OCI-LY1 (cell line): ENCODE results near the gene AMBRA1.

ENCODE experiments used
- H2AFZ ChIP-seq: fragments of 200-600 bp; sonication (generic), shearing (Covaris generic); 2 replicates; pipeline ENCODE4 v1.6.0; 2014; ENCODE audit warnings: antibody characterized with exemption, mild to moderate bottlenecking, low read length
- H3F3A ChIP-seq: fragments of 200-600 bp; sonication (generic), shearing (Covaris generic); 2 replicates; pipeline ENCODE4 v1.6.0; 2014; ENCODE audit warnings: mild to moderate bottlenecking, antibody characterized with exemption, low read length, moderate library complexity; ENCODE audit not compliant: insufficient read depth
- H3K27ac ChIP-seq: fragments of 200-600 bp; sonication (generic); 2 replicates; pipeline ENCODE4 v1.5.1; 2014; ENCODE audit warnings: low read length, mixed run types, mild to moderate bottlenecking, low read depth; ENCODE audit not compliant: poor library complexity, severe bottlenecking
- H3K27me3 ChIP-seq: fragments of 200-600 bp; sonication (generic); 2 replicates; pipeline ENCODE4 v1.6.0; 2014; ENCODE audit warnings: antibody characterized with exemption, mild to moderate bottlenecking, low read length, moderate library complexity; ENCODE audit not compliant: insufficient read depth
- H3K36me3 ChIP-seq: fragments of 200-600 bp; sonication (generic); 2 replicates; pipeline ENCODE4 v1.6.1; 2014; ENCODE audit warnings: mild to moderate bottlenecking, antibody characterized with exemption, low read length, moderate library complexity, mixed read lengths; ENCODE audit not compliant: insufficient read depth
- H3K4me1 ChIP-seq: fragments of 200-600 bp; sonication (generic); 2 replicates; pipeline ENCODE4 v1.5.1; 2014; ENCODE audit warnings: mild to moderate bottlenecking, low read length, moderate library complexity; ENCODE audit not compliant: insufficient read depth, severe bottlenecking
- H3K4me2 ChIP-seq: fragments of 200-600 bp; sonication (generic), shearing (Covaris generic); 2 replicates; pipeline ENCODE4 v1.6.1; 2014; ENCODE audit warnings: low read length
- H3K4me3 ChIP-seq: fragments of 200-600 bp; sonication (generic); 2 replicates; pipeline ENCODE4 v1.5.1; 2014; ENCODE audit warnings: low read length, low read depth, mild to moderate bottlenecking, mixed read lengths; ENCODE audit not compliant: poor library complexity, severe bottlenecking
- H3K79me2 ChIP-seq: fragments of 200-600 bp; shearing (Covaris generic); 2 replicates; pipeline ENCODE4 v1.6.1; 2016; ENCODE audit warnings: mixed run types, low read length, mixed read lengths; ENCODE audit not compliant: insufficient read depth
- H3K9ac ChIP-seq: fragments of 200-600 bp; sonication (generic), shearing (Covaris generic); 2 replicates; pipeline ENCODE4 v1.6.1; 2014; ENCODE audit warnings: mild to moderate bottlenecking, low read length, mixed read lengths
- H3K9me2 ChIP-seq: fragments of 200-600 bp; sonication (generic), shearing (Covaris generic); 2 replicates; pipeline ENCODE4 v1.6.1; 2014; ENCODE audit warnings: low read depth, mild to moderate bottlenecking, low read length, mixed read lengths
- H3K9me3 ChIP-seq: fragments of 200-600 bp; shearing (Covaris generic); 2 replicates; pipeline ENCODE4 v1.6.1; 2014; ENCODE audit warnings: low read length, mixed read lengths
- H4K20me1 ChIP-seq: fragments of 200-600 bp; sonication (generic), shearing (Covaris generic); 2 replicates; pipeline ENCODE4 v1.6.0; 2016; ENCODE audit warnings: mild to moderate bottlenecking, low read length; ENCODE audit not compliant: insufficient read depth
- EZH2 ChIP-seq: fragments of 200-600 bp; sonication (generic), shearing (Covaris generic); IDR thresholded peaks from 2 replicates; pipeline ENCODE4 v1.8.0; 2017; ENCODE audit warnings: borderline replicate concordance, mixed run types, mild to moderate bottlenecking, antibody characterized with exemption, low read length, moderate library complexity, mixed read lengths
- TF ChIP-seq, protein P1 (sequence below): fragments of 200-600 bp; sonication (generic), shearing (Covaris generic); IDR thresholded peaks from 2 replicates; pipeline ENCODE4 v1.5.1; 2017; ENCODE audit warnings: mild to moderate bottlenecking, antibody characterized with exemption, low read length, moderate library complexity, mixed read lengths

AMBRA1 gene

DNA sequence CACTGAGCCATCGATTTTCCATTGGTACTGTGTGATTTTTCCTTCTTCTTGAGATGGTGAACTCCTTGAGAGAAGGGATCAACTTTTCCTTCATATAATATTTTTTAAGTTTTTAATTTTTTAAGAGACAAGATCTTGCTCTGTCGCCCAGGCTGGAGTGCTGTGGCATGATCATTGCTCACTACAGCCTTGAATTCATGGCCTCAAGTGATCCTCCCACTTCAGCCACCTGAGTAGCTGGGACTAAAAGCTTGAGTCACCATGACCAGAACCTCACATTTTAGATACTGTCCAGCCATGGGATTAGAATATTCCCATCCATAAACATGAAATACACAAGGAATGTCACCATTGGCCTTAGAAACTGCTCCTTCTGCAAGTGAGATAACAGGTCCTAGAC is 135.3 kb downstream of the AMBRA1 start:
- Histone ChIP-seq H3K4me1 (no peaks in the 10 kb centered on the region), H3K9me3 (no peaks in the 10 kb centered on the region), H3K27me3 (no peaks in the 10 kb centered on the region), H3K36me3 (no peaks in the 10 kb centered on the region), H3K27ac (no peak overlapping the region), H4K20me1 (no peaks in the 10 kb centered on the region), H3K9ac (no peak overlapping the region), H3F3A (no peaks in the 10 kb centered on the region), H3K9me2 (no peaks in the 10 kb centered on the region), H3K4me3 (no peak overlapping the region), H2AFZ (no peak overlapping the region), H3K79me2 (no peaks in the 10 kb centered on the region), H3K4me2 (no peak overlapping the region)
- TF ChIP-seq EZH2: no peak
- TF ChIP-seq, protein P1, sequence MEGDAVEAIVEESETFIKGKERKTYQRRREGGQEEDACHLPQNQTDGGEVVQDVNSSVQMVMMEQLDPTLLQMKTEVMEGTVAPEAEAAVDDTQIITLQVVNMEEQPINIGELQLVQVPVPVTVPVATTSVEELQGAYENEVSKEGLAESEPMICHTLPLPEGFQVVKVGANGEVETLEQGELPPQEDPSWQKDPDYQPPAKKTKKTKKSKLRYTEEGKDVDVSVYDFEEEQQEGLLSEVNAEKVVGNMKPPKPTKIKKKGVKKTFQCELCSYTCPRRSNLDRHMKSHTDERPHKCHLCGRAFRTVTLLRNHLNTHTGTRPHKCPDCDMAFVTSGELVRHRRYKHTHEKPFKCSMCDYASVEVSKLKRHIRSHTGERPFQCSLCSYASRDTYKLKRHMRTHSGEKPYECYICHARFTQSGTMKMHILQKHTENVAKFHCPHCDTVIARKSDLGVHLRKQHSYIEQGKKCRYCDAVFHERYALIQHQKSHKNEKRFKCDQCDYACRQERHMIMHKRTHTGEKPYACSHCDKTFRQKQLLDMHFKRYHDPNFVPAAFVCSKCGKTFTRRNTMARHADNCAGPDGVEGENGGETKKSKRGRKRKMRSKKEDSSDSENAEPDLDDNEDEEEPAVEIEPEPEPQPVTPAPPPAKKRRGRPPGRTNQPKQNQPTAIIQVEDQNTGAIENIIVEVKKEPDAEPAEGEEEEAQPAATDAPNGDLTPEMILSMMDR: no peak

DNA sequence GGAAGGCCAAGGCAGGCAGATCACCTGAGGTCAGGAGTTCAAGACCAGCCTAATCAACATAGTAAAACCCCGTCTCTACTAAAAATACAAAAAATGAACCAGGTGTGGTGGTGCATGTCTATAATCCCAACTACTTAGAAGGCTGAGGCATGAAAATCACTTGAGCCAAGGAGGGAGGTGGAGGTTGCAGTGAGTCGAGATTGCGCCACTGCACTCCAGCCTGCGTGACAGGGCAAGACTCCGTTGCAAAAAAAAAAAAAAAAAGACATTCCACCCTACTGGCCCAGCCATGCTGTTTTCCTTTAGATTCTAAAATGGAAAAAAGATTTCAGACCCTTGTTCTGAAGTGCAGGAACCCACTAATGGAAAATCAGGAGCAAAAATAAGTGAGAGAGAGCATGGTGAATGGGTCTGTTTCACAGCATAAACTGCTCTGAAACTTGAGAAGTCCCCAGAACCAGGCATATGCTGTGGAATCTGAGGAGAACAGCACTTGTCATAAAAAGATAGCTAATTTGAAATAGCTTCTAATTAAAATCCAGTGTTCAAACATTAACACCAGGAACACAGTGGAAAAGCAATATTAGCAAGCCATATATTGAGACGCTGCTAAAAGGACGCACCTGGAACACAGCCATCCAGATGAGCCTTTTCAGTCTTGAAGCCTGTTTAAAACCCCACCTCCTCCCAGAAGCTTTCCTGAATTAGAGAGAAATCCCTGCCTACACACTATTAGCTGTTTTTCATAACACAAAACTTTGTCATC is 136.0 kb downstream of the AMBRA1 start:
- Histone ChIP-seq H3K9ac (no peak overlapping the region), H3K4me3 (no peak overlapping the region), H3K27me3 (no peaks in the 10 kb centered on the region), H3K4me1 (no peaks in the 10 kb centered on the region), H3K4me2 (no peak overlapping the region), H3K36me3 (no peaks in the 10 kb centered on the region), H3K79me2 (no peaks in the 10 kb centered on the region), H4K20me1 (no peaks in the 10 kb centered on the region), H3F3A (no peaks in the 10 kb centered on the region), H3K27ac (no peak overlapping the region), H3K9me2 (no peaks in the 10 kb centered on the region), H3K9me3 (no peaks in the 10 kb centered on the region), H2AFZ (no peak overlapping the region)
- TF ChIP-seq, protein P1: no peak
- TF ChIP-seq EZH2: no peak

DNA sequence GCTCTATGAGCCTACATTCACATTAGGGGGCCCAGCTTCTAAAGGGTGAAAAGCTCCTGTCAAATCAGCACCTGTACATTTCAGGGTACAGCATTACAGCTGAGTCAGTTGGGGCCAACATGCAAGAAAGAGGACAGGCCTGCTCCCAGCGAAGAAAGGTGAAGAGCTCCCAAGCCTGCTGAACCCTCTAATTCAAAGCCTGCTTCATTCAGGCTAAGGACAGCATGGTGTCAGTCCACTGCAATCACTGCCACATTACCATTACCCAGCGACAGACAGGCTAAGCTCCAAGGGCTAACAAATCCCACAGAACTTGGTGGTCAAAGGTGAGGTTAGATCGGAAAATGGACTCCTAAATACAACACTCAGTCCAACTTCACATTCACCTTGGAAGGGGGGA is 136.8 kb downstream of the AMBRA1 start:
- Histone ChIP-seq H3K4me3 (no peak overlapping the region), H2AFZ (no peak overlapping the region)

More for the DNA sequence above, 136.8 kb downstream of the AMBRA1 start:
- H3K4me2 ChIP-seq: no peak overlapping the region
- H3K9me2 ChIP-seq: no peaks in the 10 kb centered on the region
- no peak overlapping the region for H3K27ac ChIP-seq
- H3F3A ChIP-seq: no peaks in the 10 kb centered on the region
- H3K4me1 ChIP-seq: no peaks in the 10 kb centered on the region
- no peaks in the 10 kb centered on the region for H4K20me1 ChIP-seq
- no peaks in the 10 kb centered on the region for H3K9me3 ChIP-seq
- H3K36me3 ChIP-seq: no peaks in the 10 kb centered on the region
- no peak for TF ChIP-seq EZH2
- TF ChIP-seq, protein P1: no peak
- H3K79me2 ChIP-seq: no peaks in the 10 kb centered on the region
- no peak overlapping the region for H3K9ac ChIP-seq
- no peaks in the 10 kb centered on the region for H3K27me3 ChIP-seq
